Epithelial cell of proximal tubule (primary cell): ENCODE measurements around the gene POLR2H. TPM values are rescaled to one million over a fixed set of nuclear protein-coding genes. Genes with fewer than 3 reads are reported as not detected.

Experiments
- DNase-seq: peaks from one replicate; pipeline ENCODE4 v3.0.0-alpha.2; 2011; ENCODE audit warnings: low read depth
- H3K4me3 ChIP-seq: 2 replicates; pipeline ENCODE4 v1.5.1; 2011; ENCODE audit warnings: low read depth, mild to moderate bottlenecking, low read length
- CTCF ChIP-seq: conservative IDR thresholded peaks from 2 replicates; pipeline ENCODE4 v1.5.1; 2012; ENCODE audit warnings: low read depth, mild to moderate bottlenecking, low read length
- total RNA-seq: library from RNA; depleted of rRNA; stranded (reverse); fragments of >200 nt; gene quantifications from 2 replicates; pipeline ENCODE4 v1.2.3, GENCODE V29; 2015

The POLR2H gene
- total RNA-seq, 1 donor from 2014 or later: 182 TPM

- H3K4me3 ChIP-seq: no peak overlapping the region
- DNase-seq: no peak
- TF ChIP-seq CTCF: no peak
Observed at GRCh38 chr3:184335291-184335660, 26.2 kb upstream of the POLR2H start.

- DNase-seq: no peak
- TF ChIP-seq CTCF: no peak
- H3K4me3 ChIP-seq: peak overlapping the region; percentile 72
Observed at GRCh38 chr3:184335661-184336546, 25.6 kb upstream of the POLR2H start.

- H3K4me3 ChIP-seq: peak overlapping the region; percentile 72
- no peak for TF ChIP-seq CTCF
- no peak for DNase-seq
Observed at GRCh38 chr3:184336547-184337398, 24.7 kb upstream of the POLR2H start.

- TF ChIP-seq CTCF: no peak
- peak within 1 kb of the TSS; percentile 72 for H3K4me3 ChIP-seq
- DNase-seq: no peak
Observed at GRCh38 chr3:184337399-184337714, 24.2 kb upstream of the POLR2H start, which contains the start of gene FAM131A. TSS of gene FAM131A (plus strand) at chr3:184337600. CDS start at chr3:184337631, 31 bp downstream.

- no peak overlapping the region for H3K4me3 ChIP-seq
- no peak for TF ChIP-seq CTCF
- DNase-seq: no peak
Observed at GRCh38 chr3:184337981-184338380, 23.5 kb upstream of the POLR2H start.

GRCh38 chr3:184338511-184338945 lies 23.0 kb upstream of the POLR2H start:
- DNase-seq: no peak
- TF ChIP-seq CTCF: no peak
- no peak overlapping the region for H3K4me3 ChIP-seq
